GM18517 (cell line): Measurements from ENCODE around the gene NECTIN1.

ENCODE experiments used
- ATAC-seq: cut with Tn5 transposase; IDR thresholded peaks from one replicate; pipeline ENCODE4 v1.9.1; 2021; ENCODE audit warnings: mild to moderate bottlenecking, moderate library complexity; ENCODE audit not compliant: unreplicated experiment

NECTIN1 gene

GRCh38 chr11:119734788-119735187 is 5.8 kb upstream of the NECTIN1 start:
- no peak for ATAC-seq

GRCh38 chr11:119730789-119731386 is 1.9 kb upstream of the NECTIN1 start:
- no peak for ATAC-seq

- no peak for ATAC-seq
Observed at GRCh38 chr11:119729951-119730613, 1.1 kb upstream of the NECTIN1 start.

- peak; percentile 30 for ATAC-seq
Observed at GRCh38 chr11:119729581-119729927, 554 bp upstream of the NECTIN1 start.

GRCh38 chr11:119728211-119728626 is 781 bp downstream of the NECTIN1 start:
- ATAC-seq, result no peak

GRCh38 chr11:119727523-119728151 is 1.4 kb downstream of the NECTIN1 start:
- ATAC-seq, result no peak

GRCh38 chr11:119726585-119727522 is 2.1 kb downstream of the NECTIN1 start:
- no peak for ATAC-seq

- ATAC-seq, result no peak
Observed at GRCh38 chr11:119726150-119726553, 2.8 kb downstream of the NECTIN1 start.

GRCh38 chr11:119724956-119725355 is 4.0 kb downstream of the NECTIN1 start:
- ATAC-seq, result no peak

- ATAC-seq, result no peak
Observed at GRCh38 chr11:119723952-119724325, 5.1 kb downstream of the NECTIN1 start.

GRCh38 chr11:119723243-119723951 is 5.6 kb downstream of the NECTIN1 start:
- ATAC-seq, result no peak

- no peak for ATAC-seq
Observed at GRCh38 chr11:119722281-119722794, 6.7 kb downstream of the NECTIN1 start.

GRCh38 chr11:119721129-119722120 is 7.6 kb downstream of the NECTIN1 start:
- no peak for ATAC-seq

- no peak for ATAC-seq
Observed at GRCh38 chr11:119720311-119720913, 8.6 kb downstream of the NECTIN1 start.

- no peak for ATAC-seq
Observed at GRCh38 chr11:119717839-119718534, 11.0 kb downstream of the NECTIN1 start.

GRCh38 chr11:119716582-119717498 is 12.2 kb downstream of the NECTIN1 start:
- no peak for ATAC-seq

- ATAC-seq, result no peak
Observed at GRCh38 chr11:119714590-119714989, 14.4 kb downstream of the NECTIN1 start.
